Measurements from ENCODE around the gene PDAP1.

GRCh38 chr7:99383203-99383602 is 25.2 kb downstream of the PDAP1 start:
- TF ChIP-seq CTCF (IDR thresholded peaks at IDR 0.05; ENCODE audit: low read depth, low read length) = no peak
- no peak for TF ChIP-seq EZH2phosphoT487 (IDR thresholded peaks at IDR 0.05; ENCODE audit: low read depth)

All from OCI-LY3 (cell line).